ENCODE measurements around the gene ZNF839.
"Not testable (repeated sequence)": the region's sequence is repeated elsewhere in the genome, so short reads cannot be mapped to it uniquely, and the experiment has no call there.

Gene ZNF839

DNA sequence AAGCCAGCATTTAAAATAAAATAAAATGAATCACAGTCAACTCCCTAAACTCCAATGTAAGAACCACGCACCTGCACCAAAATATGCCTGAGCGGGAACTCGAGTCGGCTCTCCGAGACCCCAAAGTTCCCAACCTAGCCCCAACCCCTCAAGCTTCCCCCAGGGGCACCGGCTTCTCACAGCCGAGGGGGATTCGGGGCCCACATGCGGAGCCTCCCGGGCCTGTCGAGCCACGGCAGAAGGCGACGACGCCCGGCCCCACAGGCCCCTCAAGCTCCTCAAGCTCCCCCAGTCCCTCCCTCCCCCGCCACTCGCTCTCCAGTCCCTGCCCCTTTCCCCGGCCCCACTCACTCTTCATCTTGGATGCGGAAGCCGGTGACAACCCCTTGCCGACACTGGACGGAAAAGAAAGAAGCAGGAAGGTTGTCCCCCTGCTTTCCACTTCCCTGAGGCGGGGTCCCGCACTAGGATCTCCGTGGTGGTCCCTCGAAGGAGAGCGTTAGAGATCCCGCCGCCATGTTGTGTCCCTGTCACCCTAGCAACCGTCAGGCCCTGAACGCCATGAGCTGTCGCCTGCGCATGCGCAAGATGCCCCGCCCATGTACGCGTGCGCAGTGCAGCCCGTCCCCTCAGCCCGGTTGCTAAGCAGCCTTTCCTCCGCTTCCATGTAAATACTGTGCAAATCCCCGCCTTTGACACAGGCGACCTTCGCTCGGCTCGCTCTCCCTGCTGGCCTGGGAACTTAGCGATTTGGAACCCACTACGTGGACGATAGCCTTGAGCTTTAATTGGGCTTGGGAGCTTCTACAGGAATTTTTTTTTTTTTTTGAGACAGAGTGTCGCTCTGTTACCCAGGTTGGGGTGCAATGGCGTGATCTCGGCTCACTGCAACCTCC lies 14.7 kb upstream of the ZNF839 start, which contains the start of gene MOK:
Gene MOK (minus strand): TSS at position 554 of the 896 bp plus-strand sequence. CDS start 196 bp downstream, at position 358.
- peak within 1 kb of the TSS; percentile 84 for H3K4me3 ChIP-seq (ENCODE audit: low read depth, low read length)
- peak; percentile 83 for DNase-seq (ENCODE audit: low read depth)

DNA sequence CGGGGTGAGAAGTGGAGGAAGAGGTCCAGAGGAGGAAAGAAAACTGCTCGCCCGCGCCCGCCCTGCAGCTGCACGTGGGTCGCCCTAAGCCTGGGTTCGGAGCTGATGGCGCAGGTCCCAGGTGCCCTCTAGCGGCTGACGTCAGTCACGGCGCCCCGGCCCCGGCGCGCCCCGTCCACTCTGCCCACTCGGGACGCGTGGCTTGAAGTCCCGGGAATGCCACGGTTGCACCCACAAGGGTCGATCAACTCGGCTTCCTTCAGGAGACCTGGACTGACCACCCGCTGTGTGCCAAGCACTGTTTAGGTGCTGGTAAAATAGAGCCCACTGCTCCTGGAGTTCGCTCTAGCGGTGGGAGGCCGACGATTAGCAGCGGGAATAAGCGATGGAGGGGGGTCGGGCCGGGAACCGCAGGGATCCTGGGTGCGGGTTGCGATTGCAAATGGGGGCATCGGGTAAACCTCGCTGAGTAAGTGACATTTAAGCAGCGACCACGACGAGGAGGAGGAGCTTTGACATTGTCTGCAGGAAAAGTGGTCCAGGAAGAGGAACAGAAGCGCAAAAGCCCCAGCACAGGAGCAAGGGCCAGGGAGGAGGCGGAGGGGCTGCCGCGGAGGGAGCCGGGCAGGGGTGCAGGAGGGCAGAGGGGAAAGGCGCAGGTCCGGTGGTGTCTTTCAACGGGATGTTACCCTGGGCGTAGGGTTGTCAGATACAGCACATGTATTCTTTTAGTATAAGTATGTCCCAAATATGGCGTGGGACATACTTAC lies 5.1 kb upstream of the ZNF839 start:
- DNase-seq (ENCODE audit: low read depth), result peak; percentile 56
- peak overlapping the region; percentile 47 for H3K4me3 ChIP-seq (ENCODE audit: low read depth, low read length)

DNA sequence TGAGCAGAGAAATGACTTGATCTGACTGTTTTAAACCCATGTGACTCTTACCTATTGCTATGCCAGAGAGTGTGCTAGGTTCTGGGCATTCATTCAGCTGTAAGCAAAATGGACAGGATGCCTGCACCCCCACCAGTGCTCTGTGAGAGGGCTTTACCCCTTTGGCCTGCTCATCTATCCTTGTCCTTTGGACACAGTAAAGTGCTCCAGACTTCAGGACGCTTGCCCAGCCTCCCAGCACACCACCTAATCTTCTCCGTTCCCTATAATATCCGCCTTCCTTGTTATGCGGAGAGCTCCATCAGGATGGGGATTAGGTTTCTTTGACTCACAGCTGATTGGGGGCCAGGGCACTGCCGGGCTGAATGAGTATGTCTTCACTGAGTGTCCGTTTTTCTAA lies 4.4 kb upstream of the ZNF839 start:
- DNase-seq (ENCODE audit: low read depth), result no peak
- H3K4me3 ChIP-seq (ENCODE audit: low read depth, low read length), result no peak overlapping the region

DNA sequence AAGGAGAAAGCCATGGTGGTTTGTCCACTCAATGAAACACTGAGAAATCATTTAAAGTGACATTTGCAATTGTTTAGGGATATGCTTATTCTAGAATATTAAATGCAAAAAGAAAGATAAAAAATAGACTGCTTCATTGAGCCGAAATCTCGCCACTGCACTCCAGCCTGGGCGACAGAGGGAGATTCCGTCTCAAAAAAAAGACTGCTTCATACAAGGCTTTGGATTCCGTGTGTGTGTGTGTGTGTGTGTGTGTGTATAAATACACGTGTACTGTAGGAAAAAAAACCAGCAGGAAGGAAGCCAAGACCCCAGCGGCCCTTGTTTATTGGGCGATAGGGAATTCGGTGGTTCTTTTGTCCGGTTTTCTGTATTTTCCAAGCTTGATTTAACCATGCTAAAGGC lies 3.2 kb upstream of the ZNF839 start:
- DNase-seq (ENCODE audit: low read depth), result peak; percentile 59
- peak overlapping the region; percentile 48 for H3K4me3 ChIP-seq (ENCODE audit: low read depth, low read length)

DNA sequence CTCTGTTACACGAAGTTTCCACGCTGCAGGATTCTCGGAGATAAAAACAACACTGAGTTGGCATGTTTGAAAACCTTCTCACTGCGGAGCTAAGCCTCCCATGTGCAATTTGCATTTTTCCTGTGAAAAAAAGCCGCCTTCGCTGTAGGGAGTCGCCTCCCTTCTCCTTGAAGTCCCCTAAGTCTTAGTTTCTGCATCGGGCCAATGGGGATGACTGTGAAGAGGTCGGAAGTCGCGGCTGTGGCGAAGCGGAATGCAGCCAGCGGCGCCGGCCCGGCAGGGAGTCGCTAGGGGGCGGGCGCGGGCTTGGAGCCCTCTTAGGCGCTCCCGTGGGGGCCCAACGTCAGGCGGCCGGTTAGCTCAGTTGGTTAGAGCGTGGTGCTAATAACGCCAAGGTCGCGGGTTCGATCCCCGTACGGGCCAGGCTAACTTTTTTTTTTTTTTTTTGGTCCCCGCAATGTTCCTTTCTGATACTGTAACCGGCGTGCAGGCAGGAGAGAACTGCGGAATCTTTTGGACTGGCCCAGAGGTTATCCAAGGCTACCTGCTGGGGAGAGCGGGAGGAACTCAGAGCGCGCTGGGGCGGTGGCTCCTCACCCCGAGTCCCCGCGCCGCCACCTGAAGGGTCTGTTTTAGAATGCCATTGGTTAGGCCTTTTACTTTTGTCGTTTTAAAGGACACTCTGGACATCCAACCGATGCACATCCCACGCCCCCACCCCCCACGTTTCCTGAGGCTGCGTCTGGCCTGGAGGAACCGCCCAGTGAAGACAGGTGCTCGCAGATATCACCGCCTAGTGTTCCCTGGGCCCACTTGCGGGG lies 2.6 kb upstream of the ZNF839 start:
- DNase-seq (ENCODE audit: low read depth), result peak; percentile 73
- H3K4me3 ChIP-seq (ENCODE audit: low read depth, low read length), result peak overlapping the region; percentile 60

DNA sequence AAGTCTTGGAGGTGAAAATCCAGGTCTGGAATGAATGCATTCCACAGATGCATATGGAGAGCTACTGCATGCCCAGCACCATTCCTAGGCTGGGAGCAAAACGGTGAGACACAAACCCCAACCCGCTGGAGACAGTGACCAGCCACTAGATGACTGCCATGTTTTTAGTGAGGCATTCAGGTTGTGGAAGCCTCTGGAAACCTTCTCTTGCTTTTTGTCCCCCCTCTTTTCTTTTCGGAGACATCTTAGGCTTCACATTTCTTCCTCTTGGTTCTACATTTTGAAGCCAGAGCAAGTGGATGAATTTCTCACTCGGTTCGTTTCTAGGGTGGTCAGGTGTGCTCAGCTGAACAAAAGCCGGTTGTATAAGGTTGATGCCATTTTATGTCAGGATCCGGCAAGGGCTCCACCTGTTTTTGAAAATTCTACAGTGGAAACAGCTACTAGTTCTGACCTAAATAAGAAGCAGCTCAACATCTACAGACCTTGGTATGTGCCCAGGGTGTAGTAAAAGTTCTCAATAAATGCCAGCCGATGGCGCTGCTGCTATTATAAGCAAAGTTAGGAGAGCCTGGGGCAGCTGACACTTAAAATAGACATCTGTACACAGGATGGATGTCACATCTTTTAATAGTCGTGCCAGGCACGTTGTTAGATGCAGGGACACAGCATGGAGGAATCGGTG lies 1.8 kb upstream of the ZNF839 start:
- no peak for DNase-seq (ENCODE audit: low read depth)

DNA sequence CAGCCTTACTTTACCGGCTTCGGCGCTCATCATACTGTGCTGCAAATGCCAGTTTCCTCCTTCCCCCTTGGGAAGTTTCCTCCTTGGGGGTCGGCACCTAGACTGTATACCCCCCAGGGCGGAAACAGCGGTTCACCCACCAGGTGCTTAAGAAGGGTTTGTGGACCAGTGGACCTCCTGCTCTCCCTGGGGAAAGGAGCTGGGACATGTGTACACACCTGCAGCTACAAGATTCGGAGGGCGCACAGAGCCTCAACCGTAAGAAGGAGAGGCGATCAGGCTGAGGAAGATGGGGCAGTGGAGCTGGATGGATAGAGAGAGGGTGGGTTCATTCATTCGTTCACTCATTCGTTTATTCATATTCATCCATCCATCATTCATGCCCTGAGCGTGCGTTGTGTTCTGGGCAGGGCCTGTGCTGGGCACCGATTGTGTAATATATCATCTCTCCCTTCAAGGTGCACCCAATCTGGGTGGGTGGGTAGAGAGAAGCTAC lies 717 bp upstream of the ZNF839 start:
- peak overlapping the region; percentile 72 for H3K4me3 ChIP-seq (ENCODE audit: low read depth, low read length)
- DNase-seq (ENCODE audit: low read depth), result no peak

More for the DNA sequence above, 1.8 kb upstream of the ZNF839 start:
- H3K4me3 ChIP-seq (ENCODE audit: low read depth, low read length), result peak overlapping the region; percentile 60

DNA sequence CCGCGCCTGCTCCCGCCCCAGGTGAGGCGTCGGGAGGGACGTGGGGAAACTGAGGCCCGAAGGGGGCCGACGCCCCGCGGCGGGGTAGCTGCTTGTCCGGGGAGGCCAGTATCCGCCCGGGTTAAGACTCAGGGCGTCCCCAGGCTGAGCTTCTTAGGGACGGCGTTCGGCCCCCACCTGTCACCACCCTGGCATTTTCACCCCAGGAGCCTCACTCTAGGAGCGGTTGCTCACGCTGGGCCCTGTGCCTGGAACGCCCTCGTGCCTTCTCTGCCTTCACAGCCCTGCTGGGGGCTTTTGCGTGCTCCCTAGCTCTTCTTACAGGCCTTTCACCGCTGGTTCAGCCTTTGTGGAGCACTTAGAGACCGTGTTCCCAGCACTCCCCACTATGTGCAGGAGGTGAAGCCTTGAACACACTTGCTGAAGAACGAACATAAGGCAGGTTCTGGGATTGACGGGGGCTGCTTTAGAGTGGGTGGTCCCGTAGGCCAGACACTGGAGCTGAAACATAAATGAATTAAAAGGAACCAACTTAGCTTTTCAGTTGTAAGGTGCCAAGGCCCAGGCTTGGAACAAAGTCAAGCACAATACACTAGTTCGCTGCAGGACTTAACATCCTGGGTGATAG lies 601 bp downstream of the ZNF839 start:
- no peak for DNase-seq (ENCODE audit: low read depth)
- peak overlapping the region; percentile 72 for H3K4me3 ChIP-seq (ENCODE audit: low read depth, low read length)

DNA sequence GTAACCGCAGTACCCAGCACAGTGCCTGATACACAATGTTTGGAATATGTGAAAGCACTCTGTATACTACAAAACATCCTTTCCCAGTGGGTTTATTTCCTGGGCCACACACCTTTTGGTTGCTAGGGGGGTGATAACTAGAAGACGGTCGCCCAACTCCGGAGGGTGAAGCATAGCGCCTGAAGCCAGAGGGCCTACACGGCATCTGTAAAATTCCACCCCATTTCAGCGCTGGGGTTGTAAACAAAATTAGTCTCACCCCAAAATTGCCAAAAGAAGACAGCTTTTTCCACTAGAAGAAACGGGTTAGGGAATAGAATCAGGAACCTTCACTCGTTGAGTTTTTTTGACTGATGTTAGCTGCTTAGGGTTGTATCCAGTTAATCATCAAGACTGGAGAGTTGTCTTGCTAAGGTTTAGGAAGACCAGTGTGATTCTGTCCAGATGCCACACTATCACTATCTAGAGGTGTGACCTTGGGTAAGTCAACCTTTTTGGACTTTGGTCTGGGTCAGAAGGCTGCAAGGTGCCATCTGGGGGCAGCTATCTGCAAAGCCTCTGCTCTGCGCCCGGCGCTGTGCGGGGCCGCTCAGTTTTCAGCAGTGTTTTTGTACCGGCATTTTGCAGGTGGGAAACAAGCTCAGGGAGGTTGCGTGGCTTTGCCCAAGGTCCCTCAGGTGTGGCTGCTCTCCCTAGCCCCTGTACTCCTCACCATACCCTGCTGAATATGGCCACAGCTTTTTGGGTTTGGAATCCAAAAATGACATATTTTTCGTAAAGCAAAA lies 1.3 kb downstream of the ZNF839 start:
- DNase-seq (ENCODE audit: low read depth), result no peak
- H3K4me3 ChIP-seq (ENCODE audit: low read depth, low read length), result peak overlapping the region; percentile 72

DNA sequence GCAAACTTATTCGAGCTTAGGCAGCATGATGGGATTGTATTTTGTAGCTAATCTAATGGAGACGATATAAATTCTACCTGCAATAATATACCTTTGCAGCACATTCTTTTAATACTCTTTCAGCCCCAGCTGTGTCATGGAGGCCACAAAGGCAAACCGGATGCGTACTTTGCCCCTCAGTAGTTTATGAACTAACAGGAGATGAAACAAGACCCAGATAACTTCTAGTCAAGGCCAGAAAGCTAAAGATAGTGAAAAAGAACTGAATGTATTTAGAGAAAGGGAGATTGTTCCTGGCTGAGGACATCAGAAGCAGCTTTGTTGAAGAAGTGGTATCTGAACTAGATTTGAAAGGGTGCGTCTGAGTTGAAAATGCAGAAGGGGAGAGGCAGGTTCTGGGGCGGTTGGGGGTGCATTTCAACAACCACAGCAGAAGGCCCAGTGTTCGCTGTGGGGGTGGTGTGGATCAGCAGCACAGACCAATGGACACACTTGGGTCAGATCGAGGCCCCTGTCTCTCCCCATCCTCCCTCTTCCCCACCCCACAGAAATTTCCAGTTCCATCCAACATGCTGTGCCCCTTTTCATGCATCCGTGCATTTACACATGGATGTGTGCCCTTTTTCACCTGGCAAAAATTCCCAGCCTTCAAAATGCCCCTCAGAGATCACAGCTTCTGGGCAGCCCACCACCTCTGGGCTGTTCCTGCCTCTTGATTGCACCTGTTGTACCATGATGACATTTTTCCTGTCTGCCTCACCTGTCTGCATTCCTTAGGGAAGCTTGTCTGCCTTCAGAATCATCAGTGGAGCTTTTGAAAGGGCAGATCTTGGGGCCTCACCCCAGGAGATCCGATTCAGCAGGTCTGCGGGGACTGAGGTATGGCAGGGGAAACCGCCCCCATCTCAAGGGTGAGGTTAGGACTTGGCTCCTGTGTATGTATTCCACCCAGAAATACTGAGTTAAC lies 2.2 kb downstream of the ZNF839 start:
- no peak for DNase-seq (ENCODE audit: low read depth)
- H3K4me3 ChIP-seq (ENCODE audit: low read depth, low read length), result no peak overlapping the region

DNA sequence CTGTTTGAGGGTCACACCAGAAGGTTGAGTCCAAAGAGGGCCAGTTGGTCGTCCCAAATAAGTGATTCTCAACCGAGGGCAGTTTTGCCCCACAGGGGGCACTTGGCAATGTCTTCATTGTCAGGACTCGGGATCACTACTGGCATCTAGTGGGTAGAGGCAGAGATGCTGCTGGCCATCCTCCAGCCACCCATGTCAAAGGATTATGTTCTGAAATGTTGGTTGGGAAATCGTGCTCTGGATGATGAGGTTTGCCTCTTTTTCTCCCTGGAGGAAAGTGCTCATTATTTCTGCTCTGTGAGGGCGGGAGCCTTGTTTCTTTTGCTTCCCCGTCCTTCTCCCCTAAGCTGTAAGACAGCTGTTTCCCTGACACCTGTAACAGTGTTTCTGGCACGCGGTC lies 3.6 kb downstream of the ZNF839 start:
- DNase-seq (ENCODE audit: low read depth), result peak; percentile 73
- no peak overlapping the region for H3K4me3 ChIP-seq (ENCODE audit: low read depth, low read length)

DNA sequence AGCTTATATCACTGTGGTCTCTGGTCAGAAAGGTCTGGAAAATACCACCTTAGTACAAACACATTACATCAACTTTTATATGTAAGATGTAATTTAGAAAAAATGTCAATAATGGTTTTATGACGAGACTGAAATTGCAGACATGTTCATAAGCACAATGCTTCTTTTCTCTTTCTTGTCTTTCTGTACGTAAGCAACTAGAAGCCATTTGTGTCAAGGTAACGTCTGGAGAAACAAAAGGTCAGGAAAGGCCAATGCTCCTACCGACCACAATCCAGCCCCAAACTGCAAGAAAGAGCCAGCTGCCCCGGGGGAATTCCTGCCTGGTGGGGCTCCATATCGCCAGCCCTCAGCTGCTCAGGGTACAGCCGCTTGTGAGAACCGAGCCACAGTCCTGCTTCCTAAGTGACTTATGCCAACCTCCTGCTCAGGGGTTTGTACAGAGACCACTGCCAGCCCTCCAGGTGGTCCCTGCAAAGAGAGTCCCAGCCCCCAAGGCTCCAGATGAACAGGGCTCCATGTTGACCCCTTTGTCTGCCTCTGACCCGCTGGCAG lies 6.3 kb downstream of the ZNF839 start:
- no peak for DNase-seq (ENCODE audit: low read depth)
- H3K4me3 ChIP-seq (ENCODE audit: low read depth, low read length), result no peak overlapping the region

DNA sequence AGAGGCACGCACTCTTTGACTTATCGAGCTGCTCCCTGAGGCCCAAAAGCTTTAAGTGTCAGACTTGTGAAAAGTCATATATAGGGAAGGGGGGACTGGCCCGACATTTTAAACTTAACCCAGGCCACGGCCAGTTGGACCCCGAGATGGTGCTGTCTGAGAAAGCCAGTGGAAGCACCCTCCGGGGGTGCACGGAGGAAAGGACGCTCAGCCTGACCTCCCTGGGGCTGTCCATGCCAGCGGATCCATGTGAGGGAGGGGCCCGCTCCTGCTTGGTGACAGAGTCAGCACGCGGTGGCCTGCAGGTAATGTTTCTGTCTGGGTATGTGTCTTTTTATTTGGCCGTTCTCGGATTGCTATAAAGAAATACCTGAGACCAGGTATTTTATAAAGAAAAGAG lies 7.0 kb downstream of the ZNF839 start:
- DNase-seq (ENCODE audit: low read depth), result no peak
- no peak overlapping the region for H3K4me3 ChIP-seq (ENCODE audit: low read depth, low read length)

DNA sequence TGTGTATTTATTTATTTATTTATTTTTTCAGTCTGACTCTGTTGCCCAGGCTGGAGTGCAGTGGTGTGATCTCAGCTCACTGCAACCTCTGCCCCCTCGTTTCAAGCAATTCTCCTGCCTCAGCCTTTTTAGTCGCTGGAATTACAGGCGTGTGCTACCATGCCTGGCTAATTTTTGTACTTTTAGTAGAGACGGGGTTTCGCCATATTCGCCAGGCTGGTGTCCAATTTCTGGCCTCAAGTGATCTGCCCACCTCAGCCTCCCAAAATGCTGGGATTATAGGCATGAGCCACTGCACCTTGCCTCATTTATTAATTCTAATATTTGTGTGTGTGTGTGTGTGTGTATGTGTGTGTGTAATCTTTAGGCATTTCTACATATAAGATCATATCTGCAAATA lies 9.8 kb downstream of the ZNF839 start:
- DNase-seq (ENCODE audit: low read depth); H3K4me3 ChIP-seq (ENCODE audit: low read depth, low read length): not testable (repeated sequence)

DNA sequence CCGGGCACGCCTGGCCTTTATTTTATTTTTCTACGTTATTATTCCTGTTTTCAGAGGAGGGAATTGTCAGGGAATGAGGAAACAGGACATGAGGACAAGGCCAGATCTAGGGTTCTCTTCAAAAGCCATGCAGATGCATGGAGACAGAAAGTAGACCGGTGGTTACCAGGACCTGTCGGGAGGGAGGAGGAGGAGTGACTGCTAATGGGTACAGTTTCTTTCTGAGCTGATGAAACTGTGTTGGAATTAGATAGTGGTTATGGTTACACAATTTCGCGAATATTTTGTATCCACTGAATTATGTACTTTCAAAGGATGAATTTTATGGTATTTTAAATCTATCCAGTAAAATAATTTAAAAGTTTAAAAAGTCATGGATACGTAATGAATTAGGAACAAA lies 11.3 kb downstream of the ZNF839 start:
- no peak for DNase-seq (ENCODE audit: low read depth)

DNA sequence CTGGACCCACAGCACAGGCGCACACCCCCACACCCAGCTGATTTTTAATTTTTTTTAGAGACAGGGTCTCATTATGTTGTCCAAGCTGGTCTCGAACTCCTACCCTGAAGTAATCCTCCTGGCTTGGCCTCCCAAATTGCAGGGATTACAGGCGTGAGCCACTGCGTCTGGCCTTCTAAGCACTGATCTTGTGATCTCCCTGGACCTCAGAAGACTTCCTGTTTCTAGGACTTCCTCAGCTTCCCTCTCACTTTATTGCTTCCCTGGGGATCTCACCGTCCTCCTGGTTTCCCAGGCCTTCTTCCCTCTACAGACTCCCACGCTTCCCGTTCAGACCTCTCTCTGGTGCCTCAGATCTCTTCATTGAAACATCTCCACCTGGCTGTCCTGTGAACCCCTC lies 13.8 kb downstream of the ZNF839 start:
- no peak overlapping the region for H3K4me3 ChIP-seq (ENCODE audit: low read depth, low read length)
- no peak for DNase-seq (ENCODE audit: low read depth)

More for the DNA sequence above, 11.3 kb downstream of the ZNF839 start:
- no peak overlapping the region for H3K4me3 ChIP-seq (ENCODE audit: low read depth, low read length)

All from skeletal muscle cell (primary cell).